LNCaP clone FGC (cell line): ENCODE results near the gene WTAP.
"Not testable (repeated sequence)": the region's sequence is repeated elsewhere in the genome, so short reads cannot be mapped to it uniquely, and the experiment has no call there.

Experiments
- DNase-seq: peaks from one replicate; pipeline ENCODE4 v3.0.0-alpha.2; 2011; ENCODE audit warnings: low read depth
- H3K4me3 ChIP-seq: 2 replicates; pipeline ENCODE4 v1.5.1; 2011; ENCODE audit warnings: mild to moderate bottlenecking, low read depth, low read length, control low read depth
- CTCF ChIP-seq: IDR thresholded peaks from 2 replicates; pipeline ENCODE4 v1.5.1; 2012; ENCODE audit warnings: mild to moderate bottlenecking; ENCODE audit not compliant: control insufficient read depth, insufficient read depth; ENCODE audit errors: extremely low read depth

WTAP gene

GRCh38 chr6:159715166-159715565 lies 12.1 kb upstream of the WTAP start:
- no peak for DNase-seq
- TF ChIP-seq CTCF, result no peak

GRCh38 chr6:159715605-159716004 lies 11.7 kb upstream of the WTAP start:
- DNase-seq, result no peak
- H3K4me3 ChIP-seq, result no peak overlapping the region
- no peak for TF ChIP-seq CTCF

More at GRCh38 chr6:159715166-159715565, 12.1 kb upstream of the WTAP start:
- no peak overlapping the region for H3K4me3 ChIP-seq

DNA sequence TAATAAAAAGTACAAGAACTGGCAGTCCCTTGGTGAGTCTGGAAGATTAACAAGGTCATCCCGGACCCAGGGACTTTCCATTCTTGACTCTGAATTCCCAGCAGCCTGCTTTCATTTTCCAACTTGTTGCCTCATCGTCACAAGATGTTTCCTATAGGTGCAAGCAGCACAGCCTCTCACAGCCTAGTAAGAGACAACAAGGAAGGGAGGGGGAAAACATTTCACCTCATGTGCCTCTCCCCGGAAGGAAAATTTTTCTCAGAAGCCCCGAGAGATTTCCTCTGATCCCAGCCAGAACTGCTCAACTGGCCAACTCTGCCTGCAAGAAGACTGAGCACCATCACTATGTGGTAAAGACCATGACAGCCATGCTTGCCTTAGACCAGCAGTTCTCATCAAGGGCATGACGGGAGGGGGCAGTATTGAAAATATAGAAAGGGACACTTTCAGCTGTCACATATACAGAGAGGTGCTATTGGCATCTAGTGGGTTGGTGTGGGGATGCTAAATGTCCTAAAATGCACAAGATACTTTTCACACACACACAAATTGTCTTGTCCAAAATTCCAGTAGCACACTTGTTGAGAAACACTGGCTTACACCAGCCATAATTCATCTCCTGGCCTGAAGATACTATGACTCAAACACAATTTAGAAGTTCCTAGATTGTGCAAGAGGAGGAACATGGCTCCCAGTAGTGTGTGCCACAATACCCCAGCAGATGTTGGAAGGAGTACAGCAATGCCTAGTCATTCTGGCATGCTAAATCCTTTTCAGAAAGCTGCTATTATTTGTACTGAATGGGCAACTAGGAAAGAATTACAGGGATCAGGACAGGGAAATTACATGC lies 10.8 kb upstream of the WTAP start:
- no peak for TF ChIP-seq CTCF
- DNase-seq, result peak; percentile 63
- H3K4me3 ChIP-seq, result peak overlapping the region; percentile 23

- no peak for TF ChIP-seq CTCF
- DNase-seq, result no peak
- no peak overlapping the region for H3K4me3 ChIP-seq
Observed at GRCh38 chr6:159718634-159719033, 8.7 kb upstream of the WTAP start.

GRCh38 chr6:159719287-159719686 lies 8.0 kb upstream of the WTAP start:
- H3K4me3 ChIP-seq, result no peak overlapping the region
- no peak for TF ChIP-seq CTCF
- DNase-seq, result no peak

DNA sequence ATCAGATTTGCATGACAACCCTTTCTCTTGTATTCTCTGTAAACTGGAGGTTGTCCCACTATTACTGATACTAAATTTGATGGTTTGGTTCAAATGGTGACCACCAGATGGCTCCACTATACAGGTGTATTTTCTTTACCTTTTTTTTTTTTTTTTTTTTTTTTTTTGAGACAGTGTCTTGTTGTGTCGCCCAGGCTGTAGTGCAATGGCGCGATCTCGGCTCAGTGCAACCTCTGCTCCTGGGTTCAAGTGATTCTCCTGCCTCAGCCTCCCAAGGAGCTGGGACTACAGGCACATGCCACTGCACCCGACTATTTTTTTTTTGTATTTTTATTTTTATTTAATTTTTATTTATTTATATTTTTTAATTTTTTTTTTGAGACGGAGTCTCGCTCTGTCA lies 6.6 kb upstream of the WTAP start:
- peak; percentile 41 for DNase-seq
- TF ChIP-seq CTCF, result peak; percentile 53
- no peak overlapping the region for H3K4me3 ChIP-seq

DNA sequence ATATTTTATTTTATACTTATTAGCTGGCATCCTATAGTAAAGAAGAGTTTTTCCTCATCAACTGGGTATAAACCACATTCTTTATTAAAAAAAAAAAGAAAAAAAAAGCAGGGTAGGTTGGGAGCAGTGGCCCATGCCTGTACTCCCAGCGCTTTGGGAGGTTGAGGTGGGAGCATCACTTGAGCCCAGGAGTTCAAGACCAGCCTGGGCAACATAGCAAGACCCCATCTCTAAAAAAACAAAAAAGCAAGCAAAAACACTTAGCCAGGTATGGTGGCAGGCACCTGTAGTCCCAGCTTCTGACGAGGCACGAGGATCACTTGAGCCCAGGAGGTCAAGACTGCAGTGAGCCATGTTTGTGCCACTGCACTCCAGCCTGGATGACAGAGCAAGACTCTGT lies 5.3 kb upstream of the WTAP start:
- DNase-seq, H3K4me3 ChIP-seq: not testable (repeated sequence)
